HG03565 (cell line): Measurements from ENCODE around the gene CFAP251.
"Not testable (repeated sequence)": the region's sequence is repeated elsewhere in the genome, so short reads cannot be mapped to it uniquely, and the experiment has no call there.

Experiments used
- ATAC-seq: cut with Tn5 transposase; IDR thresholded peaks from one replicate; pipeline ENCODE4 v1.9.1; 2021; ENCODE audit warnings: mild to moderate bottlenecking, moderate library complexity; ENCODE audit not compliant: unreplicated experiment

CFAP251 gene, protein sequence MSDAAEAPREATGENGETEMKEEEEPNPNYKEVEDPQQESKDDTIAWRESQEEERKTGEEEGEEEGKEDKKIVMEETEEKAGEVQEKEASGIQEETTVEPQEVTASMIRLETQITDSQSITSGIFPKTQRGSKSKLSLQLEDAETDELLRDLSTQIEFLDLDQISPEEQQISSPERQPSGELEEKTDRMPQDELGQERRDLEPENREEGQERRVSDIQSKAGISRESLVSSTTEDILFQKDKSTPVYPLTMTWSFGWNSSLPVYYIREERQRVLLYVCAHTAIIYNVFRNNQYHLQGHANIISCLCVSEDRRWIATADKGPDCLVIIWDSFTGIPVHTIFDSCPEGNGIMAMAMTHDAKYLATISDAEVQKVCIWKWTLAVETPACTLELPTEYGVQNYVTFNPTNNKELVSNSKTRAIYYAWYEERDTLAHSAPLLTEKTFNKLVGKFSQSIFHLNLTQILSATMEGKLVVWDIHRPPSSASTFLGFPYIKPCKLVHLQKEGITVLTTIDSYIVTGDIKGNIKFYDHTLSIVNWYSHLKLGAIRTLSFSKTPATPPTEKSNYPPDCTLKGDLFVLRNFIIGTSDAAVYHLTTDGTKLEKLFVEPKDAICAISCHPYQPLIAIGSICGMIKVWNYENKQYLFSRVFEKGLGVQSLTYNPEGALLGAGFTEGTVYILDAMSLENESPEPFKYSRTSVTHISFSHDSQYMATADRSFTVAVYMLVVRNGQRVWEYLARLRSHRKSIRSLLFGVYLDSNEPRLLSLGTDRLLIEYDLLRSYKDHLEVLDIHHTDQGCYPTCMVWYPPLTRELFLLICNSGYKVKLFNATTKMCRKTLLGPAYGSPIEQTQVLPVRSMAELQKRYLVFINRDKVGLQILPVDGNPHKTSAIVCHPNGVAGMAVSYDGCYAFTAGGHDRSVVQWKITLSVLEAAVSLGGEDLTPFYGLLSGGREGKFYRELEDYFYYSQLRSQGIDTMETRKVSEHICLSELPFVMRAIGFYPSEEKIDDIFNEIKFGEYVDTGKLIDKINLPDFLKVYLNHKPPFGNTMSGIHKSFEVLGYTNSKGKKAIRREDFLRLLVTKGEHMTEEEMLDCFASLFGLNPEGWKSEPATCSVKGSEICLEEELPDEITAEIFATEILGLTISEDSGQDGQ

GRCh38 chr12:121917950-121918678 is at the start of gene CFAP251:
TSS of gene CFAP251 (plus strand) at chr12:121918592. CDS start at chr12:121921306, 2,714 bp downstream.
- ATAC-seq = peak; percentile 91

DNA sequence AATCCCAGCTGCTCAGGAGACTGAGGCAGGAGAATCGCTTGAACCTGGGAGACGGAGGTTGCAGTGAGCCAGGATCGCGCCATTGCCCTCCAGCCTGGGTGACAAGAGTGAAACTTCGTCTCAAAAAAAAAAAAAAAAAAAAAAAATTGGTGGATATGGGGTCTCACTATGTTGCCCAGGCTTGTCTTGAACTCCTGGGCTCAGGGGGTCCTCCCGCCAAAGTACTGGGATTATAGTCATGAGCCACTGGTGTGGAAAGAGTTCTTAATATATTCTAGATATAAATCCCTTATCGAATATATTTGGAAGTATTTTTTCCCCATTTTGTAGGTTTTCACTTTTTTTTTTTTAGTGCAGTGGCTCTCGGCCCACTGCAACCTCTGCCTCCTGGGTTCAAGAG is 49.2 kb upstream of the CFAP251 start:
- not testable (repeated sequence) for ATAC-seq

- ATAC-seq = no peak
These were observed 46.9 kb upstream of the CFAP251 start for GRCh38 chr12:121871467-121871866.

- no peak for ATAC-seq
These were observed 45.7 kb upstream of the CFAP251 start for GRCh38 chr12:121872546-121873215.

GRCh38 chr12:121873216-121873569 is 45.2 kb upstream of the CFAP251 start:
- no peak for ATAC-seq

GRCh38 chr12:121874071-121874470 is 44.3 kb upstream of the CFAP251 start:
- ATAC-seq = no peak

DNA sequence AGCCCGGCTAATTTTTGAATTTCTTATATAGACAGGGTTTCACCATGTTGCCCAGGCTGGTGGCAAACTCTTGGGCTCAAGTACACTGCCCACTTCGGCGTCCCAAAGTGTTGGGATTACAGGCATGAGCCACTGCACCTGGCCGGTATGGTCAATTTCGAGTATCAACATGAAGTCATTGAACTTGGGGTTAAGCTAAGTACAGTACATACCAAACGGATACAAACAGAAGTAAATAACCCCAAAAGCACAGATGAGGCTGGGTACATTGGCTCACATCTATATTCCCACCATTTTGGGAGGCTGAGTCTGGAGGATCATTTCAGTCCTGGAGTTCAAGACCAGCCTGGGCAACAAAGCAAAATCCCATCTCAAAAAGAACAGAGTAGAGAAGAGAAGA is 42.8 kb upstream of the CFAP251 start:
- ATAC-seq = no peak

- ATAC-seq = not testable (repeated sequence)
These were observed 42.3 kb upstream of the CFAP251 start for GRCh38 chr12:121876080-121876447.

GRCh38 chr12:121883315-121883660 is 35.1 kb upstream of the CFAP251 start:
- no peak for ATAC-seq

- not testable (repeated sequence) for ATAC-seq
These were observed 33.3 kb upstream of the CFAP251 start for GRCh38 chr12:121885129-121885528.

- ATAC-seq = no peak
These were observed 30.3 kb upstream of the CFAP251 start for GRCh38 chr12:121888083-121888477.

DNA sequence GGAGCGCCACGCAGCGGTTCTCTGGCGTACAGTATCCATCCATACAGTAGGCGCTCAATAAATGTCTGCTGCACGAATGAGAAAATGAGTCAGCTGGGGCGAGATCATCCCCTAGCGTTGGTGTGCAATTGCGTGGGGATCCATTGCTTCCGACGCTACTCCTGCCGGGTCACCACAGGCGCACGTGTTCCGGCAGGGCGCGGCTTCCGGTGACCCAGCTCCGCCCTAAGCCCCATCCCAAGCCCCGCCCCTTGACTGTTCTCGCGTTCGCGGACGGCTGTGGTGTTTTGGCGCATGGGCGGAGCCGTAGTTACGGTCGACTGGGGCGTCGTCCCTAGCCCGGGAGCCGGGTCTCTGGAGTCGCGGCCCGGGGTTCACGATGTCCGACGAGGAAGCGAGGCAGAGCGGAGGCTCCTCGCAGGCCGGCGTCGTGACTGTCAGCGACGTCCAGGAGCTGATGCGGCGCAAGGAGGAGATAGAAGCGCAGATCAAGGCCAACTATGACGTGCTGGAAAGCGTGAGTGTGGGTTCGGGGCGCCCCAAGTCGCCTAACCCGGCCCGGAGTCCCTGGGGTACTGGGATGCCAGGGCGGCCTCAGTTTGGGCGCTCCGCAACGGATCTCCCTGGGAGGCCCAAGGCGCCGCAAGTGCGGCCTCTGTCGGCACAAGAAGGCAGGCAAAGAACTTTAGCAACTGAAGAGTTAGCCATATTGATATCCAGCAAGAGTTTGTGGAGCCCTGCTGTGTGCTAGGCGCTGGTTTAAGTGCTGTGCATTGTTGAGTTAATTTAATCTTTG is 29.7 kb upstream of the CFAP251 start, which contains the start of gene PSMD9:
TSS of gene PSMD9 (plus strand) at position 313 of the 796 bp plus-strand sequence. CDS start at position 380, 67 bp downstream.
- ATAC-seq = peak; percentile 76

DNA sequence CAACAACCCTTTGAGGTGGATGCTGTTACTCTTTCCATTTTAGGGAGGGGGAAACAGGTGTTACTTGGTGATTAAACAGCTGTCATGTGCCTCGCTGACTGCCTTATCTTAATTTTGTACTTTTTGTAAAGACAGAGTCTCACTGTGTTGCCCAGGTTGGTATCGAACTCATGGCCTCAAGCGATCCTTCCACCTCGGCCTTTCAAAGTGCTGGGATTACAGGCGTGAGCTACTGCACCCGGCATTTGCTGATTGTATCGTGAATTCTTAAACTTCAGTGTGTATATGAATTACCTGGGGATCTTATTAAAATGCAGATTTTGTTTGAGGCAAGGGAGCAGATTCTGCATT is 29.1 kb upstream of the CFAP251 start:
- ATAC-seq = no peak

- ATAC-seq = not testable (repeated sequence)
These were observed 28.7 kb upstream of the CFAP251 start for GRCh38 chr12:121889661-121890060.

DNA sequence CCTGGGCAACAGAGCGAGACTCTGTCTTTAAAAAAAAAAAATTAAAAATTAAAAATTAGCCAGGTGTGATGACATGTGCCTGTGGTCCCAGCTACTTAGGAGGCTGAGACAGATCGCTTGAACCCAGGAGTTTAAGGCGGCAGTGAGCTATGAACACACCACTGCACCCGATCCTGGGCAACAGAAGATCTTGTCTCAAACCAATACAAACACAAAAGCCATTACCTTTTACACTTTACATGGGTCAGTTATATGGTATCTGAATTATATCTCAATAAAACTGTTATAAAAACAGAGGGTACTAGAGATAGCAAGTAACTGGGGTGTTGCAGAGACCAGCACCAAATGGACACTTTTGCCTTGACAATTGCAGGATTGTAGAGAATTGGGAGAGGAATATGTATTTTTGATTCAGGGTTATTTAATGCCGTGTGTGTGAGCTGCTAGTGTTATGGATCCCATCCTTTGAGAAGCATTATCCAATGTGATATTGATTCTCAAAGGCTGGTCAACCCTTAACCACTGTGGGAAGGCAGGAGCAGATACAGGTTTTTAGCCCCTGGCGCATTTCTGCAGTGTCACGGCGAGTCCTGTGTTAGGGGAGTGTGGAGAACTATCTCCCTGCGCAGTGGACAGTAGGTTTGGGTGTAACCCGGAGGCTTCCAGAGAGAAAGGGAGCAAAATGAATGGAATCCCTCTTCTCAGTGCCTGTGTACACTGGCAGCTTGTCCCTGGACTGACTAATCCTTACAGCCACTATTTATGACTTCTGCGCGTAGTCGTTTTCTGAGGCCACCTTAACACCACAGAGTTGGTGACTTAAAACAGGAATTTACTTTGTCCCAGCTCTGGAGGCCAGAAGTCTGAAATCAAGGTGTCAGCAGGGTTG is 25.5 kb upstream of the CFAP251 start:
- no peak for ATAC-seq

GRCh38 chr12:121893961-121894460 is 24.4 kb upstream of the CFAP251 start:
- ATAC-seq = no peak

DNA sequence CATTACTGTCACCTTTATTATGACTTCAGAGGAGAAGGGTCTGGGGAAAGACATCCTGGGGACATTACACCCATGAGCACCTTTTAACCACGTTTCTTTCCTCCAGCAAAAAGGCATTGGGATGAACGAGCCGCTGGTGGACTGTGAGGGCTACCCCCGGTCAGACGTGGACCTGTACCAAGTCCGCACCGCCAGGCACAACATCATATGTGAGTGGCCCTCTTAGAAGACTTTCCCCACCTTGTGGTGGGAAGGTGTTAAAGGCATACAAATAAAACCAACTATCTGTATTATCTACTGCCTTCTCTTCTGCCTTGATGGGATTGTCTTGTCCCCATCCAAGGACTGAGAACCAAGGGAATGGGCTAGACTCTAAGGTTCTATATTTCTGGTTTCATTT is 23.8 kb upstream of the CFAP251 start:
- ATAC-seq = no peak

- ATAC-seq = no peak
These were observed 20.1 kb upstream of the CFAP251 start for GRCh38 chr12:121898287-121898686.
